HG02763 (cell line): ENCODE results near the gene ANXA4.
"Not testable (repeated sequence)": the region's sequence is repeated elsewhere in the genome, so short reads cannot be mapped to it uniquely, and the experiment has no call there.

Experiments used
- ATAC-seq: cut with Tn5 transposase; IDR thresholded peaks from one replicate; pipeline ENCODE4 v1.9.1; 2021; ENCODE audit warnings: mild to moderate bottlenecking, moderate library complexity; ENCODE audit not compliant: unreplicated experiment

Gene ANXA4

GRCh38 chr2:69753659-69754363, 11.9 kb downstream of the ANXA4 start:
- ATAC-seq = no peak

- ATAC-seq = no peak
Observed at GRCh38 chr2:69754633-69755032, 12.7 kb downstream of the ANXA4 start.

- no peak for ATAC-seq
Observed at GRCh38 chr2:69755862-69756467, 14.0 kb downstream of the ANXA4 start.

DNA sequence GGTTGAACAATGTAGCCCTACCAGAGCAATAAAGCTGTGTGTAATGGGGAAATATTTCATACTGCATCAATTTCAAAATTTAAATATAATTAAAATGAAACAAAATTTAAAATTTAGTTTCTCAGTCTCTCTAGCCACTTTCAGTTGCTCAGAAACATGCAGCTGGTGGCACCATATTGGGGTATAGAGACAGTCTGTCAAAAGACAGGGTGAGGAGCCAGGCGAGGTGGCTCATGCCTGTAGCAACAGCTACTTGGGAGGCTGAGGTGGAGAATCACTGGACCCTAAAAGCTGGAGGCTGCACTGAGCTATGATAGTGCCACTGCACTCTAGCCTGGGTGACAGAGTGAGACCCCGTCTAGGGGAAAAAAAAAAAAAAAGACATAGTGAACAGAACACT, 20.1 kb downstream of the ANXA4 start:
- ATAC-seq = no peak

GRCh38 chr2:69762513-69763494, 20.9 kb downstream of the ANXA4 start:
- no peak for ATAC-seq

DNA sequence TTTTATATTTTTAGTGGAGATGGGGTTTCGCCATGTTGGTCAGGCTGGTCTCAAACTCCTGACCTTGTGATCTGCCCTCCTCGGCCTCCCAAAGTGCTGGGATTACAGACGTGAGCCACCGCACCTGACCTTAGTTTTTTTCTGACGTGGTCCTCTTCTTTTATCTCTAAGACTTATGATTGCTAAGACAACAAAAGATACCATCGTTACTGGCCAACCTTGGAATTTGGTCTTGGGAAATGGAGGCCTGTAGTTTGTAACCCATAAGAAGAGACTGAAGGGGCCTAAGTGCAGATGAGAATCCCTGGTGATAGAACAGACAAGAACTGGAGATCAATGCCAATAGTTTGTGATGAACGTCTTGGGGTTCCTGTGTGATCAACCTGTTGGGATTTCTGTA, 21.9 kb downstream of the ANXA4 start:
- ATAC-seq = not testable (repeated sequence)

DNA sequence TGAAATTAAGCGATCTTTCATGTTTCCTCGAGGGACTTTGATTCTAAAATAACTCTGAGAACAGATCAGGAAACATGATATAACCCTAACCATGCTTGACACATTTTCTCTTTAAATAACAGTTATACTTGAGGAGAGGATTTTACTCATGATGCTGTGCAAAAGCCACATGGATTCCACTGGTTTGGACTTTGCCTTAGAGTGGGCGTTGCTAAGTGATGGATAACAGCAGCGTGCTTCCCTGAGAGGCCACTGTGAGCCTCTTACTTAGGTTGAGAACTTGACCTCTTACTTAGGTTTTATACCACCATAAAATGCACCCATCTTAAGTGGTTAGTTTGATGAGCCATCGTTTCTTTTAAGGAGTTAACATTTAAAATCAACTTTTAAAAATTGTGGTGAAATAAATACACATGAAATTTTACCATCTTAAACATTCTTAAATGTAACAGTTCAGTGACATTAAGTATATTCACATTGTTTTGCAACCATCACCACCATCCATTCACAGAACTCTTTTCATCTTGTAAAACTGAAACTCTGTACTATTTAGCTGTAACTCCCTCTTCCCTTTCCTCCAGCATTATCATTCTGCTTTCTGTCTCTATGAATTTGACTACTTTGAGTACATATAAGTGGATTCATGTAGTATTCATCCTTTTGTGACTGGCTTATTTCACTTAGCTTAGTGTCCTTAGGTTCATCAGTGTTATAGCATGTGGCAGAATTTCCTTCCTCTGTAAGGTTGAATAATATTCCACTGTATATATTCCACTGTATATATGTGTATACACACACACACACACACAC, 22.6 kb downstream of the ANXA4 start:
- ATAC-seq = no peak

DNA sequence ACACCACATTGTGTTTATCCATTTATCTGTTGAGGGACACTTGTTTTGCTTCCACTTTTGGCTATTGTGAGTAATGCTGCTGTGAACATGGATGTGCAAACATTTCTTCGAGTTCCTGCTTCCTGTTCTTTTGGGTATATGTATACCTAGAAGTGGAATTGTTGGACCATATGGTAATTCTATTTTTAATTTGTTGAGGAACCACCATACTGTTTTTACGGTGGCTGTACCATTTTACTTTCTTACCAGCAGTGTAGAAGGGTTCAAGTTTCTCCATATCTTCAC, 23.1 kb downstream of the ANXA4 start:
- ATAC-seq = no peak

GRCh38 chr2:69766014-69766413, 24.1 kb downstream of the ANXA4 start:
- no peak for ATAC-seq

GRCh38 chr2:69767034-69767433, 25.1 kb downstream of the ANXA4 start:
- ATAC-seq = no peak

DNA sequence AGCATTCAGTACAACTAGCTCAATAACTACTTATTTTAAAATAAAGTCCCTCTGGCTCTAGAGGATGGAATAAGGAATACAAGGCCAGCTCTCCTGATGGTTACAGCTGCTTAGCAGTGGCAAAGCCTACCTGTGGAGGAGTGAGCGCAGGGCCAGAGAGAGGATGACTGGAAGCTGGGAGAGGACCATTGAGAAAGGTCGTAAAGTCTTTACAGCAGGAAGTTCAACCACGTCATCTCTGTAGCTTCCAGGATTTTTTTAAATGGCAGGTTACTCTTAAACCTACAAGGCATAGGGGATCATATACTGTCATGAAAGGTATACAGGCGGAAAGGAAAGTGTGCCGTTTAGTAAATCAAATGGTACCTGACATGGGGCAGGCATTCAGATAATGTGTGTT, 26.3 kb downstream of the ANXA4 start:
- ATAC-seq = no peak

- ATAC-seq = no peak
Observed at GRCh38 chr2:69768789-69769188, 26.9 kb downstream of the ANXA4 start.

DNA sequence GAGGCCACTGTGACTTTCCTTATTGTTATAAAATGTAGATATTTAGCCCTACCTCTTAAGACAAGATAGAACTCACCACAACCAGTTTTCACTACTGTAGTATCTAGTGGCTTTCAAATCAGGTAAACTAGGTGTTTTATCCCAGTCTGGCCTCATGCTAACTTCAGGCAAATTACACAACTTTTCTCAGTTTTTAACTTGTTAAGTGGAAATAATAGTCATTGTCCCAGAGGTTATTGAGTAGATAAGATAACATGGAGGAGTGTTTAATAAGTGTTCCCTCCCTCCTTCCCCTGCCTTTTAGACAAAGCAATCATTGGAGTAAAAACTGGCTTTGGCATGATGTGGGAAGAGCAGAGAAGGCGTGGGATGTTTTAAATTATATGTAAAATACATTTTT, 27.3 kb downstream of the ANXA4 start:
- ATAC-seq = no peak

- ATAC-seq = no peak
Observed at GRCh38 chr2:69770193-69770702, 28.3 kb downstream of the ANXA4 start.

DNA sequence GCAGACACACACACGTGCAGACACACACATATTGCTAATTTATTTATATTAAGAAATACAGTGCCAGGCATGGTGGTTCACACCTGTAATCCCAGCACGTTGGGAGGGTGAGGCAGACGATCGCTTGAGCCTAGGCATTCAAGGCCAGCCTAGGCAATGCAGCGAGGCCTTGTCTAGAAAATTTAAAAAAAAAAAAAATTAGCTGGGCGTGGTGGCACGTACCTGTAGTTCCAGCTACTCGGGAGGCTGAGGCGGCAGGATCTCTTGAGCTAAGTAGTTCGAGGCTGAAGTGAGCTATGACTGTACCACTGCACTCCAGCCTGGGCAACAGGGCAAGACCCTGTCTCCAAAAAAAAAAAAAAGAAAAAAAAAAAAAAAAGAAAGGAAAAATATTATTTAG, 28.8 kb downstream of the ANXA4 start:
- no peak for ATAC-seq

DNA sequence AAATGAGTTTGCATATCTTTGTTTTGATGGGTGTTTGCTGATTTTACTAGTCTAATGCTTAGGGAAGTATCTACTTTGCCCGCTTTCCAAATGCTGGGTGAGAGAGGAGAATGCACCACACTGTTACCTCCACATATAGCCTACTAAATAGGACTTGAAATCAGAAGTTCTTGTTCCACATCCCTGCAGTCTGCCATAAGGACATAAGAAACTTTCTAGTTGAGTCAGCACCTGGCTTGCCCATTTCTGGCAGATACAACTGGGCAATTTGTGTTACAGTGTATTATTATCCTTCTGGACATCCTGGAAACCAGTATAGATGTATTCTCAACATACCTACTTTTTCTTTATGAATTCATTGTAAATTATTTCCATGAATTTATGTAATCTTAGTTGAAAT, 29.5 kb downstream of the ANXA4 start:
- ATAC-seq = no peak

DNA sequence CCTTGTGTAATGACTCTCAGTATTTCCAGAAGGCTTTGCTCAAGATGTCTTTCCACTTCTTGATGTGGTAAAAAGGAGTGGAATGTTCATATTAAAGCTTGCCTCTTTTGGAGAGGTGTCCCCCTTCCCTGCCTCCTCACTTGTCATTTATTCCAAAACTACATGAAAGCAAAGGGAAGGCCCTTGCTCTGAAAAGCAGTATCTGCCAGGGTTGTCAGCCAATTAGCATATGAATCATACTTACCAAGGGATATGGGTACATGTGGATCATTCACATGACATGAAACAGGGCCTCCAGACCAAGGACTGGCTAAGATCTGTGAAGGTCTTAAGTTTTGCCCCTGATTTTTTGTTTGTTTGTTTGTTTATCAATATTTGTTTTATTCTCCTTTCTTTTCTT, 31.3 kb downstream of the ANXA4 start:
- no peak for ATAC-seq

DNA sequence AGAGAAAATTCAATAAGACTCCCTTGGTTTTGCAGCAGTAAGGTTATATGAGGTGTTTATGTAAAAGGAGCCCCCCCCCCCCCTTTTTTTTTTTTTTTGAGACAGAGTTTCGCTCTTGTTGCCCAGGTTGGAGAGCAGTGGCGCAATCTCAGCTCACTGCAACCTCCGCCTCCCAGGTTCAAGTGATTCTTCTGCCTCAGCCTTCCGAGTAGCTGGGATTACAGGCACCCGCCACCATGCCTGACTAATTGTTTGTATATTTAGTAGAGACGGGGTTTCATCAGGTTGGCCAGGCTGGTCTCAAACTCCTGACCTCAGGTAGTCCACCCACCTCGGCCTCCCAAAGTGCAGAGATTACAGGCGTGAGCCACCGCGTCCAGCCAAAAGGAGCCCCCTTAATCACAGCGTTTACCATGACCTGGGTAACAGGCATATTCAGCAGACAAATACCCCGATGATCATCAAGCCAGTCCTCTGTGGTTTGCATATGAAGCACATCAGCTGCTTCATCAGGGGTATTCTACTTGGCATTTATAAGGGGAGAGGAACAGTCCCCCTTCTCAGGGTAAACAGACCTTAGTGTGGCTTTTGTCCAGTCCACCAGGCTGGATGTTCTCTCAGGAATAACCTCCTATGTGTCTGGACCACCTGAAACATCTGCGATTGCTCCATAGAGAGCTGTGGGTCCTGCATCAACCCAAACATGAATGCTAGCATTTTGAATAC, 32.5 kb downstream of the ANXA4 start:
- ATAC-seq = not testable (repeated sequence)

DNA sequence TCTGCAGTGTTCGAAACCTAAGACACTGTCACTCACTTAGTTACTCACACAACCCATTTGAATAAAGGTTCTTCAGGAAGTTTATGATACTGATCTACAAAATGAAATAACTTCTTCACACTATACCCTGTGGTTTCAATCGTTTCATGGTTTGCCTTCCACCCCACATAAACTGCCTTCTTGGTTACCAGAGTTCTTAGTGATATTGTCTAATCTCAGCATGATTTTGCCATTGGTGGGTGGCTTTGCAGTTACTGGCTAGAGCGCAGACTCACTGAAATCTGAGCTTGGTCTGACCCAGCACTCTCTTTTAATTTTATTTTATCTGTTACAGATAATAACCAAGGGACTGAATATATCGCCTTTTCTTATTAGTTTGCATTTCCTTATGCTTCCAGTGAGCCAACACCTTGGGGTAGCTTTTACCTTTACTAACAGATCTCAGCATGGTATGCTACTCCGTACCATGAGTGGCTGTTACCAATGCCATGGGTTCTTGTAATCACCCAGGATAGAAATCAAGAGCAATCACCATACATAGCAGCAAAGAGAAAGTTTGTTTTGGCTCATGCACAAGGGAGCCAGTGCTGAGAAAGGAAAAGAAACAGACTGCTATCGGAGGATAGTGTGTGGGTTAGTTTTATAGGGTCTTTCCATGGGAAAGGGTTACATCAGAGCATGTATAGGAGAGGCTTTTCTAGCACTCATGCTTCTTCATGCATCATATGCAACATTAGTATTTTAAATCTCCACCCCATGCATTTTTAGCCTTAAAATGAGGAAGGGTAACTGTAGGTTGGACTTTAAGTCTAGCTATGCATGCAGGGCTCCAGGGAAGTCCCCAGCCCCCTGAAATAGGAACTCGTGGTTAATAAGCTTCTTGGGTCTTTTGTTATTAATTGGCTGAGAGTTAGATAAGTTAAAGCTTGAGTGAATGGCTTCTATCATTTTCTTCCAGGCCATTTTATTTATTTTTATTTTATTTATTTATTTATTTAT, 33.3 kb downstream of the ANXA4 start:
- no peak for ATAC-seq
